GM12892 (cell line): ENCODE results near the gene OGFRL1.

Source experiments
- POLR2A ChIP-seq: IDR thresholded peaks from 2 replicates; pipeline ENCODE4 v1.6.1; 2011; ENCODE audit warnings: low read depth, low read length, control low read depth
- POLR2AphosphoS5 ChIP-seq: IDR thresholded peaks from 2 replicates; pipeline ENCODE4 v1.6.1; 2011; ENCODE audit warnings: low read depth, low read length, control low read depth
- TAF1 ChIP-seq: IDR thresholded peaks from 2 replicates; pipeline ENCODE4 v1.6.1; 2011; ENCODE audit warnings: low read depth, mild to moderate bottlenecking, control low read depth, low read length, borderline replicate concordance

DNA sequence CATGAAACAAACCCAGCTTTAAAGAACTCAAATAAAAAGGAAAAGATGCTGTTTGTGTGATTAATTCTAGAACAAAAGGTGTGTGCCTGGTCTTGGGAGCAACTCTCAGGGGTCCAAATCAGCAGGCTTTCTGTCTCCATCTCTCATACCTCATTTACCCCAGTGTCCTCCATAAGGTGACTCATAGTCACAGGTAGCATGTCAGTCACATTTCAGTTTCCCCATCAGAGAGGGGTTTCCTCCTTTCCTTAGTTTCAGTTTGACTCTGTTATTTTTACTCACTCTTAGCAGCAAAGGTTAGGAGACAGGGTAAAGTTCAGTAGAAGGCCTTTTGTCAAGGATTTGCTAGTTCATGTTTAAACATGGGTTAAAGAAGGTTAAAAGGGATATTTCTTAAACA, 46.2 kb downstream of the OGFRL1 start:
- TF ChIP-seq POLR2A (no peak), POLR2AphosphoS5 (no peak), TAF1 (no peak)
